Measurements from ENCODE around the gene ANKFN1.

Gene ANKFN1

GRCh38 chr17:56441308-56441707 is 288.0 kb downstream of the ANKFN1 start:
- H3K4me3 ChIP-seq (ENCODE audit: control insufficient read depth, low read depth, low read length), result no peak overlapping the region
- no peak for TF ChIP-seq CTCF (IDR thresholded peaks at IDR 0.05; ENCODE audit: control insufficient read depth, insufficient read depth, low read depth, low read length, missing control alignments)
- no peak for DNase-seq (ENCODE audit: low read depth)

GRCh38 chr17:56445692-56446411 is 292.6 kb downstream of the ANKFN1 start:
- no peak for DNase-seq (ENCODE audit: low read depth)
- TF ChIP-seq CTCF (IDR thresholded peaks at IDR 0.05; ENCODE audit: control insufficient read depth, insufficient read depth, low read depth, low read length, missing control alignments), result no peak
- H3K4me3 ChIP-seq (ENCODE audit: control insufficient read depth, low read depth, low read length), result no peak overlapping the region

- no peak overlapping the region for H3K4me3 ChIP-seq (ENCODE audit: control insufficient read depth, low read depth, low read length)
- DNase-seq (ENCODE audit: low read depth), result no peak
- TF ChIP-seq CTCF (IDR thresholded peaks at IDR 0.05; ENCODE audit: control insufficient read depth, insufficient read depth, low read depth, low read length, missing control alignments), result no peak
These were observed 293.9 kb downstream of the ANKFN1 start for GRCh38 chr17:56447171-56447570.

DNA sequence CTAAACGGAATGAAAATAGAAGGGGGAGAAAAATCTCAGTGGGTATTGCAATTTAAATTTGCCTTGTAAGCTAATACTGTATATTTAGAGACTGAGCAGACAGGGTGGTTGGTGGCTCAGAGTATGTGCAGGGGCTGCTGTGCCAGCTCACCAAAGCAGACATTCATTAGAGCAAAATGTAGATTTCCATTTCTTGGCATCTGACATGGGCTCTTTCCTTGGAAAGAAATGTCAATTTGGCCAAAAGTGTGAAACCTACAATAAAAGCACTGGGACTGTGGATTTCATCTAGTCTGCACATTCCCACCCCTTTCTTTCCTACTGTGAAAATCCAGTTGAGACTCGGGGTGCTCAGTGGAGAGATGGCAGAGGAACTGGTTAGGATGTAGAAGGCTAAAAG is 295.1 kb downstream of the ANKFN1 start:
- no peak for TF ChIP-seq CTCF (IDR thresholded peaks at IDR 0.05; ENCODE audit: control insufficient read depth, insufficient read depth, low read depth, low read length, missing control alignments)
- no peak overlapping the region for H3K4me3 ChIP-seq (ENCODE audit: control insufficient read depth, low read depth, low read length)
- no peak for DNase-seq (ENCODE audit: low read depth)

DNA sequence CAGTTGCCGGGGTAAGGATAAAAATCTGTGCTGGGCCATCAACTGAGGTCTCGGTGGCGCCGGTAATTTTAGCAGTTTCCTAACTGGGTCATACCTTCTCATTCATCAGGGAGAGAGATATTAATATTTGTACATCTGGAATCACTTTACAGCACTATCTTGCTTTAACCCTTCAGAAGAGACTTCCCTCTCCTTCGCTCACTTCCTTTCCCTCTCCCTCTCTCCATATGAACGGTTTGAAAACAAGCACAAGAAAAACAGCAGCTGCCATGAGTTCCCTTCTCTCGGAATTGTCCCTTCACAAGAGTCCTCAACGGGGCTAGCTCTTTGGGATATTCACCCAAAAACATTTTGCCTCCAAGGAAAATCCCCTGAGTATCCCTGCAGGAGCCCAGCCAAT is 295.9 kb downstream of the ANKFN1 start:
- H3K4me3 ChIP-seq (ENCODE audit: control insufficient read depth, low read depth, low read length), result no peak overlapping the region
- no peak for TF ChIP-seq CTCF (IDR thresholded peaks at IDR 0.05; ENCODE audit: control insufficient read depth, insufficient read depth, low read depth, low read length, missing control alignments)
- DNase-seq (ENCODE audit: low read depth), result no peak

GRCh38 chr17:56451629-56452028 is 298.4 kb downstream of the ANKFN1 start:
- no peak overlapping the region for H3K4me3 ChIP-seq (ENCODE audit: control insufficient read depth, low read depth, low read length)
- no peak for DNase-seq (ENCODE audit: low read depth)
- TF ChIP-seq CTCF (IDR thresholded peaks at IDR 0.05; ENCODE audit: control insufficient read depth, insufficient read depth, low read depth, low read length, missing control alignments), result no peak
